Adipocyte (in vitro differentiated cells): ENCODE data around the gene PIERCE2.

ENCODE experiments used
- DNase-seq: peaks from one replicate; pipeline ENCODE4 v3.0.0-alpha.2; 2015; ENCODE audit warnings: low read depth
- H3K27me3 ChIP-seq: replicated peaks from 2 replicates; pipeline ENCODE4 v1.7.0; 2013; ENCODE audit warnings: mild to moderate bottlenecking, low read length, moderate library complexity; ENCODE audit not compliant: control insufficient read depth, insufficient read depth
- H3K36me3 ChIP-seq: 2 replicates; pipeline ENCODE4 v1.7.0; 2013; ENCODE audit warnings: low read length, mild to moderate bottlenecking, moderate library complexity; ENCODE audit not compliant: control insufficient read depth, insufficient read depth, severe bottlenecking
- H3K4me1 ChIP-seq: 2 replicates; pipeline ENCODE4 v1.7.0; 2013; ENCODE audit warnings: mild to moderate bottlenecking, low read length, moderate library complexity; ENCODE audit not compliant: control insufficient read depth, insufficient read depth
- H3K4me3 ChIP-seq: 2 replicates; pipeline ENCODE4 v1.7.0; 2013; ENCODE audit warnings: mild to moderate bottlenecking, low read length, moderate library complexity
- H3K9ac ChIP-seq: 2 replicates; pipeline ENCODE4 v1.7.0; 2013; ENCODE audit warnings: mild to moderate bottlenecking, low read length, moderate library complexity
- H3K9me3 ChIP-seq: 2 replicates; pipeline ENCODE4 v1.7.0; 2013; ENCODE audit warnings: mild to moderate bottlenecking, low read length, moderate library complexity; ENCODE audit not compliant: control insufficient read depth

The PIERCE2 gene, protein sequence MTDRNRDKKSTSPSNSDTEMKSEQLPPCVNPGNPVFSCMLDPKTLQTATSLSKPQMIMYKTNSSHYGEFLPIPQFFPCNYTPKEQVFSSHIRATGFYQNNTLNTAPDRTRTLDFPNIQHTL

GRCh38 chr15:55408012-55408928 is at the start of gene PIERCE2, which contains the start of gene CCPG1:
PIERCE2 (plus strand) TSS chr15:55408495; CDS start chr15:55408769, 274 bp downstream.
CCPG1 (minus strand) TSS chr15:55408359; CDS start chr15:55389424, 18,935 bp downstream.
- peak; percentile 98 for DNase-seq
- H3K9ac ChIP-seq, result peak within 1 kb of the TSS; percentile 89
- peak within 1 kb of the TSS; percentile 92 for H3K4me3 ChIP-seq
- no peaks in the 10 kb centered on the region for H3K9me3 ChIP-seq
- H3K36me3 ChIP-seq, result no peaks in the 10 kb centered on the region
- H3K4me1 ChIP-seq, result peaks cover 35% of the 10 kb centered on the region
- no peaks in the 10 kb centered on the region for H3K27me3 ChIP-seq

DNA sequence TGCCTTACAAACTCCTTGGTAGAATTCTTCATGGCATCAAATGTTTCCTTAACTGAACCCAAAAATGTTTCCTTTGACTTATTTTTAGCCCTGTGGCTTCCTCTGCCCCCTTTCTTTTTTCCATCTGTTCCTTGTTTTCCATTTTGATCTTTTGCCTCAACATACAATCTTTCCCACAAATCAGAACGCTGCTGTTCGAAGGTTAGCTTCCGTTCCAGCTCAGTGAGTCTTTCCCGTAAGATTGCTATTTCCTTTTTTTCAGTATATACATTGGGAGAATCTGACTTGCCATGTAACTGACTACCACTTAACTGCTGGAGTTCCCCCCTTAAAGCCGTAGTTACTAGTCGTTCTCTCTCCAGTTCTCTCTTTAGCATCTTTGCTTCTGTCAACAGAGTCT is 48.0 kb upstream of the PIERCE2 start:
- no peak overlapping the region for H3K9ac ChIP-seq
- H3K4me3 ChIP-seq, result no peak overlapping the region
- peak; percentile 14 for DNase-seq
- no peaks in the 10 kb centered on the region for H3K9me3 ChIP-seq
- no peaks in the 10 kb centered on the region for H3K27me3 ChIP-seq
- H3K4me1 ChIP-seq, result no peaks in the 10 kb centered on the region
- peaks cover 59% of the 10 kb centered on the region for H3K36me3 ChIP-seq

- Histone ChIP-seq H3K9ac (no peak overlapping the region), H3K27me3 (no peaks in the 10 kb centered on the region), H3K9me3 (no peaks in the 10 kb centered on the region), H3K4me1 (no peaks in the 10 kb centered on the region), H3K36me3 (peaks cover 53% of the 10 kb centered on the region), H3K4me3 (no peak overlapping the region)
- no peak for DNase-seq
Observed at GRCh38 chr15:55361048-55361447, 47.2 kb upstream of the PIERCE2 start.

DNA sequence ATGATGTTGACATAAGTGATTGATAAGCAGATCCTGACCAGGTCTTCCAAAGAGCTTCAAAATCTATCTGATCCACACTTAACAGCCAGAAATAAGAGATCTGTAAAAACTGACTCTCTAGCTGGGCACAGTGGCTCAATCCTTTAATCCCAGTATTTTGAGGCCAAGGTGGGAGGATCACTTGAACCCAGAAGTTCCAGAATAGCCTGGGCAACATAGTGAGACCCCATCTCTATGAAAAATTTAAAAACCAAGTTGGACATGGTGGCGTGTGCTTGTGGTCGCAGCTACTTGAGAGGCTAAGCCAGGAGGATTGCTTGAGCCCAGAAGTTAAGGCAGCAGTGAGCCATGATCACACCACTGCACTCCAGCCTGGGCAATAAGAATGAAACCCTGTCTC is 45.7 kb upstream of the PIERCE2 start:
- no peak for DNase-seq

GRCh38 chr15:55366981-55367380 is 41.3 kb upstream of the PIERCE2 start:
- no peak for DNase-seq
- Histone ChIP-seq H3K36me3 (peaks cover 47% of the 10 kb centered on the region), H3K9ac (no peak overlapping the region), H3K4me3 (no peak overlapping the region), H3K9me3 (no peaks in the 10 kb centered on the region), H3K4me1 (no peaks in the 10 kb centered on the region), H3K27me3 (no peaks in the 10 kb centered on the region)

More for the DNA sequence above, 45.7 kb upstream of the PIERCE2 start:
- no peak overlapping the region for H3K9ac ChIP-seq
- no peak overlapping the region for H3K4me3 ChIP-seq
- no peaks in the 10 kb centered on the region for H3K27me3 ChIP-seq
- H3K36me3 ChIP-seq, result peaks cover 44% of the 10 kb centered on the region
- H3K4me1 ChIP-seq, result no peaks in the 10 kb centered on the region
- no peaks in the 10 kb centered on the region for H3K9me3 ChIP-seq

GRCh38 chr15:55372701-55373440 is 35.4 kb upstream of the PIERCE2 start:
- H3K27me3 ChIP-seq, result no peaks in the 10 kb centered on the region
- H3K4me3 ChIP-seq, result no peak overlapping the region
- peaks cover 80% of the 10 kb centered on the region for H3K36me3 ChIP-seq
- H3K4me1 ChIP-seq, result no peaks in the 10 kb centered on the region
- H3K9ac ChIP-seq, result no peak overlapping the region
- DNase-seq, result no peak
- no peaks in the 10 kb centered on the region for H3K9me3 ChIP-seq

DNA sequence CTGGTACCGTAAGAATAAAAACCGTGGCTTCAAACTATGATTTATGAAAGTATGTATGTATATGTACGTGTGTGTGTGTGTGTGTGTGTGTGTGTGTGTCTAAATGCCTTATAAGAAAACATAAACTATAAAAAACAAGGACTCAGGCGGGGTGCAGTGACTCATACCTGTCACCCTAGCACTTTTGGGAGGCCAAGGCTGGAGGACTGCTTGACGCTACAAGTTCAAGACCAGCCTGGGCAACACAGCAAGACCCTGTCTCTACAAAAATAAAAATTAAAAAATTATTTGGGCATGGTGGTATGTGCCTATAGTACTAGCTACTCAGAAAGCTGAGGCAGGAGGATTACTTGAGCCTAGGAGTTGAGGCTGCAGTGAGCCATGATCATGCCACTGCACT is 29.2 kb upstream of the PIERCE2 start:
- Histone ChIP-seq H3K27me3 (no peaks in the 10 kb centered on the region), H3K4me1 (no peaks in the 10 kb centered on the region), H3K4me3 (no peak overlapping the region), H3K36me3 (peaks cover 74% of the 10 kb centered on the region), H3K9ac (no peak overlapping the region), H3K9me3 (no peaks in the 10 kb centered on the region)
- DNase-seq, result no peak

DNA sequence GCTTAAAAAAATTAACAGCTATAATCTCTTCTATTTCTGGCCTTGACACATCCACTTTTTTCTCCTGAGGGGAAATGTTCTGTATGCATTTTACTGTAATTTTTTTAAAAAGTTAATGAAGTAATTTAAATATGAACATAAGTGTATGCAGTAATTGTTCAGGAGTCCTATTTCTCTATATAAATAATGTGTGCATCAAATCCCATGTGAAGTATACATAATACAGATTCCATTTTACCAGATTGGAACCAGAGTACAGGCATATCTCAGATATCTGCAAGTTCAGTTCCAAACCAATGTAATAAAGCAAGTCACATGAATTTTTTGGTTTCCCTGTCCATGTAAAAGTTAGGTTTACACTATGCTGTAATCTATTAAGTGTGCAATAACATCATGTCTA is 26.7 kb upstream of the PIERCE2 start:
- DNase-seq, result no peak
- Histone ChIP-seq H3K4me3 (no peak overlapping the region), H3K36me3 (peaks cover 61% of the 10 kb centered on the region), H3K9ac (no peak overlapping the region), H3K9me3 (no peaks in the 10 kb centered on the region), H3K27me3 (no peaks in the 10 kb centered on the region), H3K4me1 (no peaks in the 10 kb centered on the region)

GRCh38 chr15:55383687-55384086 is 24.6 kb upstream of the PIERCE2 start:
- no peaks in the 10 kb centered on the region for H3K27me3 ChIP-seq
- H3K4me3 ChIP-seq, result no peak overlapping the region
- no peak overlapping the region for H3K9ac ChIP-seq
- H3K4me1 ChIP-seq, result no peaks in the 10 kb centered on the region
- DNase-seq, result no peak
- H3K9me3 ChIP-seq, result no peaks in the 10 kb centered on the region
- H3K36me3 ChIP-seq, result peaks cover 52% of the 10 kb centered on the region

DNA sequence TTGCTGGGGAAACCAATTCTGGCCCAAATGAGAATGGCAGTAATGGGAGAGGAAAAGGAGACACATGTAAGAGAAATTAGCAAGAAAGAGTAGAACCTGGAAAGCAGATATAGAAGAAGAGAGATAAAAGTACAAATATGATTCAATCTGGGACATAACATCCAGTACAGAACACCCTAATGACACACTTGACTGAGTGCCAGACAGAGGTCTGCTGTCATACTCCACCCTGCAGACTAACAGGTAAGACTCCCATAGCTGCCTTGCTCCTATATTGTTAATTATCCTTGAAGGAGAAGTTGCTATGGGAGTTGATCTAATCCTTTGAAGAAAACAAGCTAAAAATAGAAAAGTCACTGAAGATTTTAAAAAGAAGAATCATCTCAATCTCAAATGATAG is 21.3 kb upstream of the PIERCE2 start:
- no peak for DNase-seq
- Histone ChIP-seq H3K4me3 (no peak overlapping the region), H3K9me3 (no peaks in the 10 kb centered on the region), H3K4me1 (peaks cover 3% of the 10 kb centered on the region), H3K27me3 (no peaks in the 10 kb centered on the region), H3K9ac (no peak overlapping the region), H3K36me3 (peaks cover 34% of the 10 kb centered on the region)

GRCh38 chr15:55389264-55389607 is 19.1 kb upstream of the PIERCE2 start:
- Histone ChIP-seq H3K4me1 (peaks cover 3% of the 10 kb centered on the region), H3K4me3 (no peak overlapping the region), H3K9ac (no peak overlapping the region), H3K27me3 (no peaks in the 10 kb centered on the region), H3K36me3 (peaks cover 20% of the 10 kb centered on the region), H3K9me3 (no peaks in the 10 kb centered on the region)
- no peak for DNase-seq
